HG03103 (cell line): ENCODE measurements around the gene PRKG1.

Experiments
- ATAC-seq: cut with Tn5 transposase; IDR thresholded peaks from one replicate; pipeline ENCODE4 v1.9.1; 2021; ENCODE audit warnings: low read depth; ENCODE audit not compliant: unreplicated experiment

PRKG1 gene

GRCh38 chr10:51619365-51619764 is 545.1 kb downstream of the PRKG1 start:
- ATAC-seq = no peak

GRCh38 chr10:51620131-51620530 is 545.8 kb downstream of the PRKG1 start:
- ATAC-seq = no peak

DNA sequence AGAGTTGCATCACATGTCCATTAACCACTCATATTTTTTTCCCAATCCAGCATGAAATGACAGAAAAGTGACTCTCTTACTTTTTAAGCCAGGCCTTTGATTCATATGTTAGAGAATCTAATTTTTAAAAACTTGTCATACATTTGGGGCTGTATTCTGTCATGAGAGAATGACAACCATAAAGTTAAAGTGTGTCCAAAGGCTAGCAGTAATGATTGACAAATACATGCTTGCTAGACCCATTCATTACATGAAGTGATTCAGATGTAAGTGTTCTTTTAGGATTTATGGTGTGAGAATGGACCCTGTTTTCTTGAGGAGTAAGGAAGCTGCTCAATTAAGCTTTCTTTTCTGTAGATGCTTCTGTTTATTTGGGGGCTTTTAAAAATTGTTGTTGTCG is 549.7 kb downstream of the PRKG1 start:
- no peak for ATAC-seq

DNA sequence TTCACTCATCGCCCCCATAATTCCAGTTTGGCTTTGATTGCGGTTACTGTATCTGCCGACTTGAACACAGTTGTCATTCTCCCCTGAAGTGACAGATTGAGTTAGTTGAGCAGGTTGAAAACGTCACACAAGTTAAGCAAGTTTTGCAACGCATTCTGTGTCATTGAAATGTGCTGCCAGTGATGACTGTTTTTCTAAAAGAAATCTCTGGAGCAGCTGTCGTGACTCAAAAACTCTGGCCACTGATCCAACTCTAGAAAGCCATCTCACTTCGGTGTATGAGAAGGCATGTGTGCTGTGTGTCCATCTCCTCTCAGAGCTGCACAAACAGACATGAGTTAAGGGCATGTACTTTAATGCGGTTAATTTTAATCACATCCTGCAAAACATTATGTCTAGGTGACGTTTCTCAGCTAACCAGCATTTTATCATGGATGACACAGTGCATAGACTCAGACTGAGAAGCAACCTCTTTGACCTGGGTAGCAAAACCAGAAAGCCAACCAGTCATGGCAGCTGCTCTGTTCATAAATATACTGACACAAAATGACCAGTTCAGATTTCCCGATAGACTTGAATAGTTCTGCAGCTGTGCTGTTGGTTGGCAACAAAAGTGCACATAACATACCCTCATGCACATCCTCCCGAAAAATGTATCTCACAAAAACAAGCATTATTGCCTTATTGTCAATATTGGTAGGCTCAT is 555.8 kb downstream of the PRKG1 start:
- no peak for ATAC-seq

DNA sequence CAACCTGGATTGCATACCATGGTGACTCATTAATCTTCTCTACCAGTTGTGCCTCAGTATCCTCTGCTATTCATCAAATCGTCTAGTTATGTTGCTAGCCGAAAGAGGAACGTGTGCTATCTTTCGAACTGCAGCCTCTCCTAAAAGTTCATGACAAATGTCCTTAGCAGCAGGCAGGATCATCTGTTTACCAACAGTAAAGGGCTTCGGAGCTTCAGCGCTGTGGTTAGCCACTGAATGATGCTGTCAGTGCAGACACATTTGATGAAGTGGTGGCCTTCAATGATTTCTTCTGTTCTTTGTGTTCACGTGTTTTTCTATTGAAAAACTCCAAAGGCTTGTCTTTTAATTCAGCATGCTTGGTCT is 556.3 kb downstream of the PRKG1 start:
- no peak for ATAC-seq

DNA sequence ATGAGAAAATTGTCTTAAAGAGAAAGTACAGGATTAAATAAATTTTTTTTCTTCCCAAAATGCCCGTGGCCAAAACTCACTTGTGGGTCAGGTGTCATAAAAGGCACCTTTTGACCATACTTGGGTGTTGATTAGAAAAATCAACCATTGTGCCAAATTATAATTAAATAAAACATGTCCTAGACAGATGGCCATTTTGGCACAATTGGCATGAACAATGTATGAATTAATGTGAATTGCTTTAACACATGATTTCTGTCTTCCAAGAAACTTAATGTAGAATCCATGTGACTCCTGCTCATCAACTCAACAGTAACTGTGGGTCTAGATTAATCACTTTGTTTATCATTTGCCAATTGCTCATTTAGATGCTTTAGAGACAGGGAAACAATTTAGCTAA is 561.1 kb downstream of the PRKG1 start:
- ATAC-seq = no peak

DNA sequence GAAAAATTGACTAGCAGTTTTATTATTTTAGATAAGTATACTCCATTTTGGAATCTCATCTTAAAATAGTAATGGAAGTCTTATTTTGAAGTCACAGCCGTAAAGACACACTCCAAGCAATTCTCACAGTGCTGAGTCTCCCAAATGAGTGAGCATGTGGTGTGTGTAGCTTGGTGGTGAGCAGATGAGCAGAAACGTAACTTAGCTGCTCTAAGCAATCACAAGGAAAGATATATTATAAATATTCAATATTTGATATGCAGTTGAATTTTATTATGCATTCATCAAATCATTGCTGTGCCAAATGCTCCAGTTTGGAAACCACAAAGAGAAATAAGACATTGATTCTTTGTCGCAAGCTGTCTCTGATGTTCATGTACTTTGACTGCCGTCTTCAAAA is 563.9 kb downstream of the PRKG1 start:
- no peak for ATAC-seq

- no peak for ATAC-seq
These were observed 564.5 kb downstream of the PRKG1 start for GRCh38 chr10:51638737-51639136.

- no peak for ATAC-seq
These were observed 566.0 kb downstream of the PRKG1 start for GRCh38 chr10:51640120-51640819.

GRCh38 chr10:51642581-51642980 is 568.3 kb downstream of the PRKG1 start:
- no peak for ATAC-seq

- ATAC-seq = no peak
These were observed 569.4 kb downstream of the PRKG1 start for GRCh38 chr10:51643734-51644133.

DNA sequence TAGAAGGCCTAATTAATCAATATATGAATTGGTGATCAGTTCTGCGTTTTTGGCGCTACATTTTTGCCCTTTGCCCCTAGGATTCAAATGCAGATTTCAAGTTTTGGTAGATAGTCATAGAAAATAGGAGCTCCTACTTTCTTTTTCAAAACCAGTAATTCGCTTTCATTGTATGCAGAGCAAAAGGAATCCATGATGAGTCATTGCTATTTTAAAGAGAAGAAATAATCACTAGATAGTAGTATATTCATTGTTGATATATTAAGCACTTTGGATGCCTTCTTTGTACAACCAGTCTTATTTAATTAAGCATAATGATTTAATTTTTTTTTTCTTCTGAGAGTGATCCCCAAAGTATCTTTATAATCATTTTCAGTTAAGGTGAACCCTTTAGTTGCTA is 574.8 kb downstream of the PRKG1 start:
- no peak for ATAC-seq

GRCh38 chr10:51651063-51651462 is 576.8 kb downstream of the PRKG1 start:
- no peak for ATAC-seq

DNA sequence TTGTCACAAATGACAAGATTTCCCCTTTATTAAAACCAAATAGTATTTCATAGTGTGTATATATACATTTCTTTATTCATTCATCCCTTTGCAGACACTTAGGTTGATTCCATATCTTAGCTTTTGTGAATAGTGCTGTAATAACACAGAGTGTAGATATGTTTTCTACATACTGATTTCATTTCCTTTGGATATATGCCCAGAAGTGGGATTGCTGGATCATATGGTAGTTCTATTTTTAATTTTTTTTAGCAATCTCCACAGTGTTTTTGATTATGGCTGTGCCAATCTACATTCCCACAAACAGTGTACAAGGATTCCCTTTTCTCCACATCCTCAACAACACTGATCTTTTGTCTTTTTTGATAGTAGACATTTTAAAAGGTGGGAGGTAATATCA is 578.7 kb downstream of the PRKG1 start:
- no peak for ATAC-seq

DNA sequence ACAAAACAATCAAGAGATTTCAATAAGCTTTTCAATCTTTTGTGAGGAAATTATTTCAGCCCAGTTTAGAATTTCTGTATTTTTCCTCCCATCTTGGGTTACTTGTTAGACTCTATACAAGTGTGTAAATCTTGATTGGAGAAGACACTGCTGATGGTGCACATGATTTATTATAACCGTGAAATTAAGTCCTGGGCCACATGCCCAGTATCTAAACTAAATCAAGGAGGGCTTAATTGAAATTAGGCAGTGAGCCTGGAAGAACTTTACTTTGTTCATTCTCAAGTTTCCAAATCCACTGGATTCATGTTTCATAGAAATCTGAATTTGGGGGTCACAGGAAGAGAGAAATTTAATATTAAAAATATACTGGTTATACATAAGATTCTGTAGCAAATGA is 580.6 kb downstream of the PRKG1 start:
- ATAC-seq = no peak

DNA sequence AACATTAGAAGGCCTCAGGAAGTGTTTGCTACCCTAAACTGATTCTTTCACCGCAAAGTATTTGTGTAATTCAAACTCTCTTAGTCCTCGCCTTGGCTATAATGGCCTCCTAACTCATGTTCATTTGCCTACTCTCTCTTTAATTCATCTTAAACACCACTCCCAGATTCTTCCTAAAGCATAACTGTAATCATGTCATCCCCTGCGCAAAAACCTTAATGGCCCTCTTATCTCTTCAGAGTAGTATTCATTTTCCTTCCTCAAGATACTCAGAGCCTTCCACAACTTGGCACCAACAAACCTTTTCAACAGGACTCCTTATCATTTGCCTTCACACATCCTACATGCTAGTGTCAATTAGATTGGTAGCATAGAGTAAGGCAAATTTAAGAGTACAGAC is 582.2 kb downstream of the PRKG1 start:
- ATAC-seq = no peak

- ATAC-seq = no peak
These were observed 583.7 kb downstream of the PRKG1 start for GRCh38 chr10:51658000-51658399.

DNA sequence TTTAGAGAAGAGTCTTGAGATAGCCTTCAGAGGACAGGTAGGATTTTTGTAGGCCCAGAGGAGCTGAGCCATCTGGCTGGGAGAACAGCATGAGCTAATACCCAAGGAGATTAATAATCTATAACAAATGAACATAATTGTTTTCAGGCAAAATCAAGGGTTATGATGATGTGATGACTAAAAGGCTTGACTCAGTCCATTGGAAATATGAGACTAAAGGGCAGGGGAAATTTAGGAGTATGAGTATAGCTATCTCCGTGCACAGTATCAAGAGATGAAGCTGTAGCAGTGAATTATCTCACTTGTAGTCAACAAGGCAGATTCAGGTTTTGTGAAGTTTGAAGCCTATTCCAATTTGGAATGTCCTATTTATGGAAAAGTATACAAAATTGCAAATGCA is 585.1 kb downstream of the PRKG1 start:
- no peak for ATAC-seq

- ATAC-seq = no peak
These were observed 588.8 kb downstream of the PRKG1 start for GRCh38 chr10:51663086-51663485.

GRCh38 chr10:51666456-51666855 is 592.2 kb downstream of the PRKG1 start:
- no peak for ATAC-seq

DNA sequence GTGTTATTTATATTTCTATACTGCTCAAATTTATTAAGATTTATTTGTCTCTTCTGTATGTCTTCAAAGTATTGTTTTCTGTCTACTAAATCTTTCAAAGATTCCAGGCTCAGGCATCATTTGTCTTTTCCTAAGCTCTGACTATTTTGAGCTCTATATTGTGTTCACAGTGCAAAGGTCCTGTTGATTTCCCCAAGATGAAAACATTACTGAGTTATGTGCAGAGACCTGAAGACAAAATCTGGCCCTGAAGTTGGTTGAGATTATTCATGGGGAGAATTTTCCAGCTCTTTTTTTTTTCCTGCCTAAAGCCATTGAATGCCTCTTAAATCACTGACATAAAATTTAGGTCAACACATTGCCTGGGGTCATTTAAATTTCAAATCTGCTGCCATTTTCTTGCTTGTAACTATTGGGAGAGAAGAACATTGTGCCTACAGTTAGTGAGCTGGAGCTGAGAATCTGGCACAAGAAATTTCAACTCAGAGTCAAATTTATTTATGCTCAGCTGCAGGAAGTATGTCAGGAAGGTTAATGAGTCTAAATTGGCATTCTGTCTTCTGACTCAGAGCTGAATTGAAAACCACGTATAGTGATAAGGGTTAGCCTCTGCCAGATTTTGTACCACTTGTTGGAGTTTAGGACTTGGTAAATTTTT is 593.5 kb downstream of the PRKG1 start:
- no peak for ATAC-seq

DNA sequence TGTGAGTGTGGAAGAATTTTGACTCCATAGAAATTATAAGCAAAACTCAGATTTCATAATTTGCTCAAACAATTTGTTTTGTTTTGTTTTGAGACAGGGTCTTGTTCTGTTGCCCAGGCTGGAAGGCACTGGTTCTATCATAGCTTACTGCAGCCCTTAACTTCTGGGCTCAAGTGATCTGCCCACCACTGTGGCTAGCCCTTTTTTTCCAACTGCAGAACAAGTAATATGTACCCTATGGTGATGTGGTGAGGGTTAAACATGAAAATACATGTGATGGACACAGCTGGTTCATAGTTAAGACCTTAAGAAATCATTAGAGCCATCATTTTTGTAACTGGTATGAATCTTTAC is 594.0 kb downstream of the PRKG1 start:
- ATAC-seq = no peak
